GM18951 (cell line): ENCODE data around the gene RBM23.
"Not testable (repeated sequence)": the region's sequence is repeated elsewhere in the genome, so short reads cannot be mapped to it uniquely, and the experiment has no call there.

Experiments used
- POLR2A ChIP-seq: IDR thresholded peaks from 4 replicates; pipeline ENCODE4 v1.6.1; 2011; ENCODE audit warnings: mild to moderate bottlenecking; ENCODE audit not compliant: insufficient read length, insufficient read depth; ENCODE audit errors: extremely low read depth
- in situ Hi-C: fragments of 300-500 bp; cut with MboI; formaldehyde crosslinking; loops from one replicate; pipeline ENCODE4 v1.12.0; 2022; ENCODE audit warnings: low sequenced_read_pairs, mixed read lengths, inconsistent platforms; ENCODE audit not compliant: unreplicated experiment

The RBM23 gene

GRCh38 chr14:22929104-22929960 lies 10.4 kb upstream of the RBM23 start, which contains the start of gene PRMT5:
TSS of gene PRMT5 (minus strand) at chr14:22929376. CDS start at chr14:22929361, 15 bp downstream.
- TF ChIP-seq POLR2A = peak; percentile 91
- in situ Hi-C loops = no loop called here

- TF ChIP-seq POLR2A = no peak
- in situ Hi-C loops = no loop called here
Observed at GRCh38 chr14:22928237-22929103, 9.5 kb upstream of the RBM23 start.

DNA sequence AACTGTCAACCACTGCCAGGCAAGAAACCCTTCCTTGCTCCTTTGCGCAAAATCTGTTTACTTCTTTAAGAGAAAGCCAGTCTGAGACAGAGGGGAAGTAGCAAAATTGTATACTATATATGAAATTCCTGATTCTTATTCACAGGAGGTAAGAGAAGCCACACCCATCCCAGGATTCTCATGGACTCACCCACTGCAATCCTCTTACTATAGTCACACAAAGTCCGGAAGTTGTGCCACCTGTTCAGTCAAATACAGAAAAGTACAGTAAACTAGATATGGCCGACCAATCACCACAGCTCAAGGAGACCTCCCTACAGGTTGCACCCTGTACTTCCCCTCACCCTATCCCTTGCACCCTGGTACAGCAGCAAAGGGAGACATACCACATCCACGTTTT lies 7.4 kb upstream of the RBM23 start:
- in situ Hi-C loops = no loop called here
- no peak for TF ChIP-seq POLR2A

GRCh38 chr14:22925513-22925912 lies 6.6 kb upstream of the RBM23 start:
- no peak for TF ChIP-seq POLR2A

GRCh38 chr14:22923746-22924145 lies 4.8 kb upstream of the RBM23 start:
- in situ Hi-C loops = no loop called here
- TF ChIP-seq POLR2A = no peak

More at GRCh38 chr14:22925513-22925912, 6.6 kb upstream of the RBM23 start:
- in situ Hi-C loops = no loop called here

GRCh38 chr14:22922294-22922693 lies 3.3 kb upstream of the RBM23 start:
- no peak for TF ChIP-seq POLR2A

GRCh38 chr14:22920697-22921096 lies 1.7 kb upstream of the RBM23 start:
- in situ Hi-C loops = no loop called here
- no peak for TF ChIP-seq POLR2A

More at GRCh38 chr14:22922294-22922693, 3.3 kb upstream of the RBM23 start:
- in situ Hi-C loops = no loop called here

- in situ Hi-C loops = no loop called here
- TF ChIP-seq POLR2A = no peak
Observed at GRCh38 chr14:22919601-22919921, 612 bp upstream of the RBM23 start.

- TF ChIP-seq POLR2A = no peak
- in situ Hi-C loops = no loop called here
Observed at GRCh38 chr14:22915886-22916521, 2.9 kb downstream of the RBM23 start.

DNA sequence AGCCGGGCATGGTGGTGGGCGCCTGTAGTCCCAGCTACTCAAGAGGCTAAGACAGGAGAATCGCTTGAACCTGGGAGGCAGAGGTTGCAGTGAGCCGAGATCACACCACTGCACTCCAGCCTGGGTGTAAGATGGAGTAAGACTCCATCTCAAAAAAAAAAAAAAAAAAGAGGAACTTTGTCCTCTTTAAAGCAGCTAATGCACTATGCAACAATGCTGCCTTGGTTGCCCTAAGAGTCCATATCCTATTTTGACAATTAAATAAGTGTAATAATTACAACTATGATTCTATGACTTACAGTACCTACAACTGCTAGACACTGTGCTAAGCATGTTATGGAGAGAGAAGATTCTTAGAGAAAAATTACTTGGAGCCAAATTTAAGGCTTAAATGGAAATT lies 4.1 kb downstream of the RBM23 start:
- in situ Hi-C loops = not testable (repeated sequence)

DNA sequence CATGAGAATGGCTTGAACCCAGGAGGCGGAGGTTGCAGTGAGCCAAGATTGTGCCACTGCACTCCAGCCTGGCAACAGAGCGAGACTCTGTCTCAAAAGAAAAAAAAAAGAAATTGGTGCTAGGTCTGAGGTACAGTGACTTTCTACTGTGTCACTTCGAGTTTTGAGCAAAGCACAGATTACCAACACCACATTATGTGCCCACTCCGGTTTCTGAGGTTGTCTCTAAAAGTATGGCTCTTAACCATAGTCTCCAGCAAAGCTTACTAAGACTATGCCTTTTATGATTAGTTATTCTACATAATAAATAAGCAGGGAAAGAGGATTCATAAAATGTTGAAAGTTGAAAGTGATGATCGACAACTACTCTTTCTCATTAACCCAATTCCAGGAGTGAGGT lies 8.0 kb downstream of the RBM23 start:
- TF ChIP-seq POLR2A = no peak
- in situ Hi-C loops = no loop called here

GRCh38 chr14:22908601-22909000 lies 10.3 kb downstream of the RBM23 start:
- in situ Hi-C loops = no loop called here
- TF ChIP-seq POLR2A = no peak

DNA sequence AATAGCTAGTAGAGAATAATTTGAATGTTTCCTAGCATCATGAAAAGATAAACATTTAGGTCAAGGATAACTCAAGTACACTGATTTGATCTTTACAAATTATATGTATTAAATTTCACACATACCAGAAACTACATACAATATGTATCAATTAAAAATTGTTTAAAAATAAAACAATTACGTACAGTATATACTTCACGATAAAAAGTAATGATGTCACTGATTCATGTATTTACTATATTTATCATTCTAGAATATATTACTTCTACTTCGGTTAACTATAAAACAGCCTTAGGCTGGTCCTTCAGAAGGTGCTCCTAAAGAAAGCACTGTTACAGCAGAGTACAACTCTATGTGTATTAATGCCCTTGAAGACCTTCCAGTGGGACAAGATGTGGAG lies 11.5 kb downstream of the RBM23 start:
- no peak for TF ChIP-seq POLR2A
- in situ Hi-C loops = no loop called here

- TF ChIP-seq POLR2A = no peak
- in situ Hi-C loops = no loop called here
Observed at GRCh38 chr14:22906073-22906472, 12.9 kb downstream of the RBM23 start.

GRCh38 chr14:22905627-22906026 lies 13.3 kb downstream of the RBM23 start:
- TF ChIP-seq POLR2A = no peak
- in situ Hi-C loops = no loop called here
